MCF 10A (cell line): ENCODE data around the gene PROZ. TPM values are rescaled to one million over a fixed set of nuclear protein-coding genes. Genes with fewer than 3 reads are reported as not detected.

Experiments used
- BruUV-seq: library from RNA; stranded (reverse); fragments of 400-500 nt; replicated peaks from 2 replicates; lab custom pipeline; 2021; lab: Mats Ljungman, UMichigan
- CTCF ChIA-PET: fragments of 300-600 bp; sonication (Branson Sonifier 250); formaldehyde crosslinking; extraction: SDS; loops from one replicate; lab custom pipeline; 2021; ENCODE audit warnings: antibody characterized with exemption, inconsistent platforms; lab: Yijun Ruan, JAX
- POLR2A ChIA-PET: fragments of 300-600, 350-650 bp; sonication (Branson Sonifier 250); formaldehyde crosslinking; extraction: SDS; loops from one replicate; lab custom pipeline; 2020; ENCODE audit warnings: antibody characterized with exemption, inconsistent platforms; lab: Yijun Ruan, JAX
- DNase-seq: peaks from one replicate; pipeline ENCODE4 v3.0.0-alpha.2; 2018; ENCODE audit not compliant: unreplicated experiment
- H3K27ac Mint-ChIP-seq: one replicate; pipeline ENCODE4 v1.8.0; 2022; ENCODE audit warnings: mild to moderate bottlenecking, low read depth, mixed read lengths; ENCODE audit not compliant: unreplicated experiment
- H3K27me3 Mint-ChIP-seq: one replicate; pipeline ENCODE4 v1.8.0; 2022; ENCODE audit warnings: mixed read lengths; ENCODE audit not compliant: insufficient read depth, unreplicated experiment
- H3K36me3 Mint-ChIP-seq: one replicate; pipeline ENCODE4 v1.8.0; 2022; ENCODE audit warnings: mild to moderate bottlenecking, moderate library complexity, mixed read lengths; ENCODE audit not compliant: insufficient read depth, unreplicated experiment
- H3K4me1 Mint-ChIP-seq: one replicate; pipeline ENCODE4 v1.8.0; 2022; ENCODE audit warnings: mixed read lengths; ENCODE audit not compliant: insufficient read depth, unreplicated experiment
- H3K4me3 Mint-ChIP-seq: one replicate; pipeline ENCODE4 v1.8.0; 2022; ENCODE audit warnings: mild to moderate bottlenecking, moderate library complexity, mixed read lengths; ENCODE audit not compliant: unreplicated experiment
- H3K9me3 Mint-ChIP-seq: one replicate; pipeline ENCODE4 v1.8.0; 2022; ENCODE audit warnings: mixed read lengths; ENCODE audit not compliant: unreplicated experiment
- CTCF ChIP-seq: fragments of 200-600 bp; IDR thresholded peaks from one replicate; pipeline ENCODE4 v1.8.0; 2022; ENCODE audit warnings: antibody characterized with exemption, mild to moderate bottlenecking; ENCODE audit not compliant: unreplicated experiment
- intact Hi-C: fragments of 100-400 bp; cut with micrococcal nuclease; formaldehyde crosslinking; loops from 2 replicates; pipeline ENCODE4 v1.14.1; 2022
- total RNA-seq: library from RNA; stranded (reverse); gene quantifications from 2 replicates; pipeline ENCODE4 v1.2.3, GENCODE V29; 2022

Gene PROZ
- total RNA-seq, 1 experiment from 2014 or later = not detected

- Mint-ChIP-seq H3K27me3 (no peaks in the 10 kb centered on the region), H3K4me3 (peak overlapping the region; percentile 56), H3K36me3 (peaks cover 83% of the 10 kb centered on the region), H3K4me1 (peaks cover 8% of the 10 kb centered on the region), H3K27ac (peak overlapping the region; percentile 94), H3K9me3 (no peaks in the 10 kb centered on the region)
- DNase-seq = peak; percentile 98
- CTCF ChIA-PET = interaction anchor here (0.6 to 0.7 kb wide), 2 partner anchors 89 to 207 kb away, joined by 3 read pairs; no protein-coding TSS in a partner anchor
- intact Hi-C loops = loop anchor here (1.0 kb wide), 1 partner anchor 152 kb away; no protein-coding TSS in a partner anchor
- BruUV-seq = no TSS peak
- TF ChIP-seq CTCF = no peak
- POLR2A ChIA-PET = interaction anchor here (0.8 to 3.1 kb wide), 9 partner anchors 8 to 110 kb away, joined by 3 to 41 read pairs (median 5); partner anchors contain the start of genes CUL4A, LAMP1 and PCID2
Observed at GRCh38 chr13:113187263-113187669, 28.8 kb downstream of the PROZ start.

GRCh38 chr13:113187883-113188665 lies 29.6 kb downstream of the PROZ start:
- ChIA-PET POLR2A (interaction anchor here (0.6 to 3.1 kb wide), 11 partner anchors 9 to 264 kb away, joined by 3 to 41 read pairs (median 4); partner anchors contain the start of genes CUL4A, LAMP1 and PCID2), CTCF (interaction anchor here (0.6 kb wide), 1 partner anchor 93 kb away, joined by 4 read pairs; no protein-coding TSS in a partner anchor)
- DNase-seq = no peak
- no peak overlapping the region for H3K4me3 Mint-ChIP-seq
- BruUV-seq = TSS peak; percentile 50
- H3K9me3 Mint-ChIP-seq = no peaks in the 10 kb centered on the region
- intact Hi-C loops = loop anchor here (1.0 kb wide), 1 partner anchor 153 kb away; no protein-coding TSS in a partner anchor
- peak overlapping the region; percentile 94 for H3K27ac Mint-ChIP-seq
- no peaks in the 10 kb centered on the region for H3K27me3 Mint-ChIP-seq
- peaks cover 13% of the 10 kb centered on the region for H3K4me1 Mint-ChIP-seq
- H3K36me3 Mint-ChIP-seq = peaks cover 83% of the 10 kb centered on the region
- TF ChIP-seq CTCF = no peak

- intact Hi-C loops = no loop called here
- H3K27me3 Mint-ChIP-seq = no peaks in the 10 kb centered on the region
- DNase-seq = no peak
- no peak for TF ChIP-seq CTCF
- ChIA-PET POLR2A (interaction anchor here (1.0 to 1.6 kb wide), 4 partner anchors 9 to 107 kb away, joined by 3 to 6 read pairs (median 3); partner anchors contain the start of genes LAMP1 and PCID2), CTCF (no interaction called here)
- H3K4me3 Mint-ChIP-seq = no peak overlapping the region
- peaks cover 90% of the 10 kb centered on the region for H3K36me3 Mint-ChIP-seq
- H3K9me3 Mint-ChIP-seq = no peaks in the 10 kb centered on the region
- BruUV-seq = no TSS peak
- peaks cover 15% of the 10 kb centered on the region for H3K4me1 Mint-ChIP-seq
- no peak overlapping the region for H3K27ac Mint-ChIP-seq
Observed at GRCh38 chr13:113190181-113190580, 31.7 kb downstream of the PROZ start.

GRCh38 chr13:113192279-113192678 lies 33.8 kb downstream of the PROZ start:
- Mint-ChIP-seq H3K4me1 (peaks cover 10% of the 10 kb centered on the region), H3K27me3 (no peaks in the 10 kb centered on the region), H3K36me3 (peaks cover 97% of the 10 kb centered on the region), H3K4me3 (no peak overlapping the region), H3K9me3 (no peaks in the 10 kb centered on the region), H3K27ac (no peak overlapping the region)
- TF ChIP-seq CTCF = no peak
- no TSS peak for BruUV-seq
- POLR2A ChIA-PET = interaction anchor here (0.8 to 1.5 kb wide), 3 partner anchors 15 to 104 kb away, joined by 3 to 10 read pairs (median 3); partner anchors contain the start of genes CUL4A and PCID2
- CTCF ChIA-PET = no interaction called here
- intact Hi-C loops = loop anchor here (2.0 kb wide), 1 partner anchor 17 kb away; the partner anchor contains the start of genes CUL4A and PCID2
- no peak for DNase-seq
